Spleen (tissue), 11 donors: ENCODE measurements around the gene SPATA6L. TPM values are rescaled to one million over a fixed set of nuclear protein-coding genes. Genes with fewer than 3 reads are reported as not detected.

Source experiments
- DNase-seq: peaks from one replicate; pipeline ENCODE4 v3.0.0-alpha.2; 2020
- H3K27ac ChIP-seq, 8 donors: fragments of 200-600 bp; sonication (generic) in 7 of 8; 1 replicate in 4 of 8; 2 replicates in 4 of 8; pipeline versions ENCODE4 v1.5.0 to v1.8.0; 2016 to 2021; ENCODE audit warnings: inconsistent platforms in 4 of 8, mild to moderate bottlenecking in 4 of 8, moderate library complexity in 1 of 8
- H3K27me3 ChIP-seq, 7 donors: fragments of 200-600 bp; sonication (generic) in 6 of 7; replicated peaks in 1 of 7; 1 replicate in 4 of 7; 2 replicates in 3 of 7; pipeline versions ENCODE4 v1.5.0 to v1.8.0; 2016 to 2021; ENCODE audit warnings: inconsistent platforms in 3 of 7, mild to moderate bottlenecking in 1 of 7
- H3K36me3 ChIP-seq, 6 donors: fragments of 200-600 bp; sonication (generic) in 5 of 6; 1 replicate in 4 of 6; 2 replicates in 2 of 6; pipeline versions ENCODE4 v1.5.0 to v1.8.0; 2016 to 2021; ENCODE audit warnings: inconsistent platforms in 2 of 6
- H3K4me1 ChIP-seq, 6 donors: fragments of 200-600 bp; sonication (generic) in 5 of 6; 1 replicate in 3 of 6; 2 replicates in 3 of 6; pipeline versions ENCODE4 v1.5.0 to v1.8.0; 2016 to 2021; ENCODE audit warnings: inconsistent platforms in 3 of 6
- H3K4me3 ChIP-seq, 8 donors: fragments of 200-600 bp; sonication (generic) in 7 of 8; 1 replicate in 4 of 8; 2 replicates in 4 of 8; pipeline versions ENCODE4 v1.5.0 to v1.8.0; 2016 to 2021; ENCODE audit warnings: inconsistent platforms in 4 of 8, mild to moderate bottlenecking in 4 of 8, moderate library complexity in 2 of 8
- H3K9me3 ChIP-seq, 8 donors: fragments of 200-600 bp; sonication (generic) in 7 of 8; 1 replicate in 4 of 8; 2 replicates in 4 of 8; pipeline versions ENCODE4 v1.5.0 to v1.8.0; 2016 to 2021; ENCODE audit warnings: inconsistent platforms in 4 of 8
- POLR2A ChIP-seq, 3 donors: fragments of 450-650 bp; IDR thresholded peaks; one replicate each; pipeline ENCODE4 v1.5.1; 2017; ENCODE audit warnings: antibody characterized with exemption in 3 of 3, mild to moderate bottlenecking in 1 of 3
- POLR2AphosphoS5 ChIP-seq, 3 donors: sonication (generic); formaldehyde crosslinking; IDR thresholded peaks; one replicate each; pipeline ENCODE4 v1.5.1; 2017; ENCODE audit warnings: antibody characterized with exemption in 3 of 3
- WGBS, 5 donors: extraction: QIAGEN DNeasy Blood & Tissue Kit in 3 of 5; methylation state at CpG; one replicate each; pipeline versions ENCODE4 v1.1.5 to v1.1.7; 2013 to 2018; 5-methylcytosine and 5-hydroxymethylcytosine counted together
- intact Hi-C: fragments of 100-400 bp; cut with DNase I; formaldehyde crosslinking; loops from one replicate; pipeline ENCODE4 v1.15.0; 2023; ENCODE audit warnings: low total_unique reads
- polyA plus RNA-seq, 3 donors: library from polyadenylated mRNA; stranded (reverse); fragments of 200-250 nt; gene quantifications; one replicate each; pipeline ENCODE4 v1.2.1, GENCODE V29; 2013
- total RNA-seq, 7 donors: library from RNA; depleted of rRNA in 3 of 7; stranded (reverse); fragments of >200 nt in 3 of 7; fragmentation: NEBNext Ultra II Directional in 4 of 7; extraction: Animal tissue kit (Norgen Biotek cat#: 25700) in 4 of 7; gene quantifications; one replicate each; pipeline versions ENCODE4 v1.1.0 to v1.2.1, GENCODE V29; 2016 to 2021
- TF ChIP-seq, protein P1 (sequence below), 11 experiments: fragments of 200-600 bp in 7 of 11; fragments of 450-650 bp in 4 of 11; sonication (generic) in 4 of 11; IDR thresholded peaks in 8 of 11; conservative IDR thresholded peaks in 3 of 11; 1 replicate in 7 of 11; 2 replicates in 4 of 11; pipeline versions ENCODE4 v1.4.0 to v1.8.0; 2016 to 2021; ENCODE audit warnings: antibody characterized with exemption in 11 of 11, inconsistent platforms in 4 of 11, mild to moderate bottlenecking in 1 of 11
- donor health status: healthy with polysubstance abuse.
- donor health status: DM: no; HTN: no; CAD: no; lungs with moderate emphysema.
- donor health status: DM: no; HTN: no; CAD: no.
- donor health status: Bipolar disorder and iron deficiency.
- donor health status: healthy.
- donor health status: DM: no; HTN: no; CAD: no.
- donor health status: DM: yes; HTN: yes; CAD: no.

The SPATA6L gene
- total and polyA plus RNA-seq, 10 donors, result 0.32 to 5.7 (median 1.1) TPM

DNA sequence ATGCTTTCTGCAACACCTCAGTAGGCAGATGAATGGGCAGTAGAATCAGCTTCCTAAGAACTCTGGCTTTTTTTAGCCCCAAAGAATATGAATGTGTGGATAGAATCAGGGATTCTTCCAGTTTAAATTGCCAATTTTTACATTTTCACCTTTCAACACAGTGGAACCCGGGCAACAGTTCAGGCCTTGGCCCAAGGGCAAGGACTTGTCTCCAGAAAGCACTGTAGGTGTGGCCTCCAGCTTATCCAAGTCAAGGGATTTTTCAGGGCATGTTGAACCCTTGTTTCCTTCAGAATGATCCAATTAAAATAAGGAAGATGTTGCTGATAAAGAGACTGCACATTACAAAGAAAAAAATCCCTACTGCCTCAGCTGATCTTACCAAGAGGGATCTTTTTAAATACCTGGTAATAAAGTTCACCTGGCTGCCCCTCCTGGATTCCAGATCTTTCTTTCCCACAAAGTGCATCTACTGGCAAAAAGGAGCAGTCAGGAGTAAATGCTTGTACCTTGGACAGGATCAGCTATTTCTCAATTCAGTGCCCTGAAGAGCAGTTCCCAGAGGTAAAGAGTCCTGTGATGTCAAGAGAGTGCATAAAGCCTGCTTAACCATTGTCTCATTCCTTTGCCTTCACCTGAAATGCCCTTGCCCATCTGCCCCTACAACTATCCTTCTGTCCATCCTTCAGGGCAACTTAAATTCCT, 84.3 kb downstream of the SPATA6L start:
- DNase-seq, result no peak
- Histone ChIP-seq H3K9me3 (no peaks in the 10 kb centered on the region), H3K27ac (no peak overlapping the region), H3K27me3 (peaks cover 0 to 4% (median 0%) of the 10 kb centered on the region in 7 donors), H3K4me3 (no peak overlapping the region), H3K36me3 (no peaks in the 10 kb centered on the region), H3K4me1 (no peaks in the 10 kb centered on the region)
- TF ChIP-seq POLR2A (IDR thresholded peaks at IDR 0.05) (no peak), POLR2AphosphoS5 (IDR thresholded peaks at IDR 0.05) (no peak)
- TF ChIP-seq, protein P1, sequence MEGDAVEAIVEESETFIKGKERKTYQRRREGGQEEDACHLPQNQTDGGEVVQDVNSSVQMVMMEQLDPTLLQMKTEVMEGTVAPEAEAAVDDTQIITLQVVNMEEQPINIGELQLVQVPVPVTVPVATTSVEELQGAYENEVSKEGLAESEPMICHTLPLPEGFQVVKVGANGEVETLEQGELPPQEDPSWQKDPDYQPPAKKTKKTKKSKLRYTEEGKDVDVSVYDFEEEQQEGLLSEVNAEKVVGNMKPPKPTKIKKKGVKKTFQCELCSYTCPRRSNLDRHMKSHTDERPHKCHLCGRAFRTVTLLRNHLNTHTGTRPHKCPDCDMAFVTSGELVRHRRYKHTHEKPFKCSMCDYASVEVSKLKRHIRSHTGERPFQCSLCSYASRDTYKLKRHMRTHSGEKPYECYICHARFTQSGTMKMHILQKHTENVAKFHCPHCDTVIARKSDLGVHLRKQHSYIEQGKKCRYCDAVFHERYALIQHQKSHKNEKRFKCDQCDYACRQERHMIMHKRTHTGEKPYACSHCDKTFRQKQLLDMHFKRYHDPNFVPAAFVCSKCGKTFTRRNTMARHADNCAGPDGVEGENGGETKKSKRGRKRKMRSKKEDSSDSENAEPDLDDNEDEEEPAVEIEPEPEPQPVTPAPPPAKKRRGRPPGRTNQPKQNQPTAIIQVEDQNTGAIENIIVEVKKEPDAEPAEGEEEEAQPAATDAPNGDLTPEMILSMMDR (IDR thresholded peaks at IDR 0.05 in 8 of 11, conservative IDR thresholded peaks at IDR 0.05 in 3 of 11), result no peak
- intact Hi-C loops, result no loop called here
- WGBS, 5 donors, result 70 to 80% (median 76%) methylated on average over 1 of the region's 1 CpG

DNA sequence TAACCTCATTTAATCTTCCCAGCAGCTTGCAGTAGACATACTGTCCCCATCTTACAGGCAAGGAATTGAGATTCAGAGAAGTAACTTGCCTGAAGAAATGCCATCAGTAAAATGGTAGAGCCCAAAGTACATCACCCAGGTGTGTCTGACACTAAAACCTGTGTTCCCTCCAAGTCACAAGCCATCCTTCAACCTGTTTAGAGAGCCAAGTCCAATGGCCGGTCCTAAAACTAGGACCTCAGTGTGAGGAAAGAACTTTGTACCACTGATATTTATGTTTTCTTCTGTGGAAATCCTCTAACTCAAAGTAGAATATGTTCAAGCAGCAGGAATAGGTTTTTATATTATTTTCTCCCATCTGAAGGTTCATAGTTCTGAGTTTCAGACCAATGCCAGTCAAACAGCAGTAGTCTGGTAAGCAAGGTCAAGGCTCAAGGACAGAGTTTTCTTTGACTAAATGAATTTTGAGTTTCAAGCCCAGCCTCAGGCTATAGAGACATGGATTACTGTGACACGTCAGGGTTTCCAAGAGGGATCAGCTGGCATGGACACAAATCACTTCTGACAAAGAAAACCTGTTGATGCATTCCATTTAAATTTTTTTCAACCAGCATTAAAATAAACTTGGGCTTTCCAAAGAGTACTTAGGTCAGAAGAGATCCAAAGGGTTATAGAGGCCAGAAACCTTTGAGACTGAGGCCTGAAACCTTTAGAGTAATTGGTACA, 85.1 kb downstream of the SPATA6L start:
- no peak for TF ChIP-seq POLR2AphosphoS5 (IDR thresholded peaks at IDR 0.05)
- TF ChIP-seq POLR2A (IDR thresholded peaks at IDR 0.05), result no peak
- TF ChIP-seq, protein P1 (IDR thresholded peaks at IDR 0.05 in 8 of 11, conservative IDR thresholded peaks at IDR 0.05 in 3 of 11), result no peak
- no peak overlapping the region for H3K4me3 ChIP-seq
- no peak for DNase-seq
- no peaks in the 10 kb centered on the region for H3K4me1 ChIP-seq
- WGBS, 5 donors, result 84 to 96% (median 87%) methylated on average over 2 of the region's 2 CpGs
- no peak overlapping the region for H3K27ac ChIP-seq
- H3K36me3 ChIP-seq, result no peaks in the 10 kb centered on the region
- peaks cover 0 to 4% (median 0%) of the 10 kb centered on the region in 7 donors for H3K27me3 ChIP-seq
- H3K9me3 ChIP-seq, result no peaks in the 10 kb centered on the region
- intact Hi-C loops, result no loop called here

DNA sequence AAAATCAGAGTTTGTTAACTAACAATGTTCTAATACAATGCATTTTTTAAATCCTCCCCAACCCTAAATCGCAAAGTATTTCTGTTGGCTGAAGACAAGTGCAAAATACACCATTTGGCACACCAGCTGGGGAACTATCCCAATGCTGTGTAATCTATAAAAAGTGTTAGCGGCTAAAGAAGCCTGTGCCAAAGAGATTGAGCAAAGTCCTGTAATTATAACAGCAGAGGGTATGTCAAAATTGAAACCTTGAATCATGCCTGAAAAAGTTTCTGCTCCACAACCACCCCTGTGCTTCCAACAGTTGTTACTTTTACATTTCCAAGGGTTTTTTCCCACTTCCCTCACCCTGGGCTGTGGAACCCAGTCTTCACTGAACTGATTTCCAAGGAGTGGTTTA, 87.3 kb downstream of the SPATA6L start:
- peaks cover 0 to 4% (median 0%) of the 10 kb centered on the region in 7 donors for H3K27me3 ChIP-seq
- intact Hi-C loops, result no loop called here
- H3K36me3 ChIP-seq, result no peaks in the 10 kb centered on the region
- 89 to 98% (median 93%) methylated on average over 2 of the region's 2 CpGs for WGBS, 5 donors
- no peak overlapping the region for H3K27ac ChIP-seq
- H3K4me3 ChIP-seq, result no peak overlapping the region
- no peaks in the 10 kb centered on the region for H3K9me3 ChIP-seq
- no peak for DNase-seq
- no peak for TF ChIP-seq POLR2A (IDR thresholded peaks at IDR 0.05)
- no peak for TF ChIP-seq POLR2AphosphoS5 (IDR thresholded peaks at IDR 0.05)
- TF ChIP-seq, protein P1 (IDR thresholded peaks at IDR 0.05 in 8 of 11, conservative IDR thresholded peaks at IDR 0.05 in 3 of 11), result no peak
- no peaks in the 10 kb centered on the region for H3K4me1 ChIP-seq

DNA sequence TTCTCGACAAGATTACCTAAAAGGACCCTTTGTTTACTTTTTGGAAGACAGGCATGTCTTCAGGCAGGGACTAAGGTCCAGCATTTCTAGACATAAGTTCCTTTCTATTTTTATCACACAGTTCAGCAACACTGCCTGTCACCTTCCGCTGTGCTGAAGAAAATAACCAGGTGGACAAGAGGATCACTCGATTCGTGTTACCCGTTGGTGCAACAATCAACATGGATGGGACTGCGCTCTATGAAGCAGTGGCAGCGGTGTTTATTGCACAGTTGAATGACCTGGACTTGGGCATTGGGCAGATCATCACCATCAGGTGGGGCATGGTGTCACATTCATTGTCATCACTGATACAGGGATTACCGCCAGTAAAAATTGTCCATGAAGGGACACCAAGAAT, 89.8 kb downstream of the SPATA6L start:
- Histone ChIP-seq H3K4me3 (no peak overlapping the region), H3K36me3 (no peaks in the 10 kb centered on the region), H3K9me3 (no peaks in the 10 kb centered on the region), H3K4me1 (no peaks in the 10 kb centered on the region), H3K27ac (no peak overlapping the region), H3K27me3 (peaks cover 0 to 4% (median 0%) of the 10 kb centered on the region in 7 donors)
- no peak for DNase-seq
- intact Hi-C loops, result no loop called here
- no peak for TF ChIP-seq POLR2AphosphoS5 (IDR thresholded peaks at IDR 0.05)
- TF ChIP-seq, protein P1 (IDR thresholded peaks at IDR 0.05 in 8 of 11, conservative IDR thresholded peaks at IDR 0.05 in 3 of 11), result no peak
- no peak for TF ChIP-seq POLR2A (IDR thresholded peaks at IDR 0.05)
- 94 to 97% (median 97%) methylated on average over 8 of the region's 8 CpGs for WGBS, 5 donors
